ENCODE data around the gene MYH11.
"Not testable (repeated sequence)": the region's sequence is repeated elsewhere in the genome, so short reads cannot be mapped to it uniquely, and the experiment has no call there.

Gene MYH11

GRCh38 chr16:15708997-15709396 is 147.8 kb downstream of the MYH11 start:
- no peak for DNase-seq (ENCODE audit: low spot score)

- peak; percentile 90 for DNase-seq (ENCODE audit: low spot score)
Observed at GRCh38 chr16:15708096-15708495, 148.7 kb downstream of the MYH11 start.

- no peak for DNase-seq (ENCODE audit: low spot score)
Observed at GRCh38 chr16:15707332-15707731, 149.5 kb downstream of the MYH11 start.

- no peak for DNase-seq (ENCODE audit: low spot score)
Observed at GRCh38 chr16:15705064-15705565, 151.7 kb downstream of the MYH11 start.

- DNase-seq (ENCODE audit: low spot score): peak; percentile 82
Observed at GRCh38 chr16:15704545-15704987, 152.3 kb downstream of the MYH11 start.

GRCh38 chr16:15703029-15703736 is 153.6 kb downstream of the MYH11 start:
- DNase-seq (ENCODE audit: low spot score): no peak

- peak; percentile 32 for DNase-seq (ENCODE audit: low spot score)
Observed at GRCh38 chr16:15701975-15702970, 154.6 kb downstream of the MYH11 start.

GRCh38 chr16:15701367-15701766 is 155.5 kb downstream of the MYH11 start:
- DNase-seq (ENCODE audit: low spot score): no peak

GRCh38 chr16:15699819-15700218 is 157.0 kb downstream of the MYH11 start:
- DNase-seq (ENCODE audit: low spot score): no peak

- no peak for DNase-seq (ENCODE audit: low spot score)
Observed at GRCh38 chr16:15694499-15694898, 162.3 kb downstream of the MYH11 start.

- DNase-seq (ENCODE audit: low spot score): not testable (repeated sequence)
Observed at GRCh38 chr16:15692508-15692907, 164.3 kb downstream of the MYH11 start.

GRCh38 chr16:15691046-15691445 is 165.8 kb downstream of the MYH11 start:
- no peak for DNase-seq (ENCODE audit: low spot score)

- DNase-seq (ENCODE audit: low spot score): peak; percentile 48
Observed at GRCh38 chr16:15690296-15690695, 166.5 kb downstream of the MYH11 start.

- no peak for DNase-seq (ENCODE audit: low spot score)
Observed at GRCh38 chr16:15689290-15689689, 167.5 kb downstream of the MYH11 start.

GRCh38 chr16:15686287-15686686 is 170.5 kb downstream of the MYH11 start:
- DNase-seq (ENCODE audit: low spot score): no peak

- DNase-seq (ENCODE audit: low spot score): peak; percentile 63
Observed at GRCh38 chr16:15682105-15682570, 174.7 kb downstream of the MYH11 start.

- no peak for DNase-seq (ENCODE audit: low spot score)
Observed at GRCh38 chr16:15677447-15677846, 179.4 kb downstream of the MYH11 start.

- DNase-seq (ENCODE audit: low spot score): no peak
Observed at GRCh38 chr16:15676506-15676905, 180.3 kb downstream of the MYH11 start.

- DNase-seq (ENCODE audit: low spot score): no peak
Observed at GRCh38 chr16:15674571-15674970, 182.3 kb downstream of the MYH11 start.

- peak; percentile 88 for DNase-seq (ENCODE audit: low spot score)
Observed at GRCh38 chr16:15672514-15673167, 184.2 kb downstream of the MYH11 start.

GRCh38 chr16:15672127-15672513 is 184.7 kb downstream of the MYH11 start:
- DNase-seq (ENCODE audit: low spot score): not testable (repeated sequence)

GRCh38 chr16:15671530-15672117 is 185.2 kb downstream of the MYH11 start:
- no peak for DNase-seq (ENCODE audit: low spot score)
